HG02610 (cell line): ENCODE data around the gene DNAL1.
A peak's percentile ranks its signal among the peaks of the same experiment; 100 is the strongest.
"Not testable (repeated sequence)": the region's sequence is repeated elsewhere in the genome, so short reads cannot be mapped to it uniquely, and the experiment has no call there.

Source experiments
- ATAC-seq: cut with Tn5 transposase; IDR thresholded peaks from one replicate; pipeline ENCODE4 v1.9.1; 2021; ENCODE audit warnings: mild to moderate bottlenecking, moderate library complexity; ENCODE audit not compliant: unreplicated experiment

DNAL1 gene, protein sequence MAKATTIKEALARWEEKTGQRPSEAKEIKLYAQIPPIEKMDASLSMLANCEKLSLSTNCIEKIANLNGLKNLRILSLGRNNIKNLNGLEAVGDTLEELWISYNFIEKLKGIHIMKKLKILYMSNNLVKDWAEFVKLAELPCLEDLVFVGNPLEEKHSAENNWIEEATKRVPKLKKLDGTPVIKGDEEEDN

DNA sequence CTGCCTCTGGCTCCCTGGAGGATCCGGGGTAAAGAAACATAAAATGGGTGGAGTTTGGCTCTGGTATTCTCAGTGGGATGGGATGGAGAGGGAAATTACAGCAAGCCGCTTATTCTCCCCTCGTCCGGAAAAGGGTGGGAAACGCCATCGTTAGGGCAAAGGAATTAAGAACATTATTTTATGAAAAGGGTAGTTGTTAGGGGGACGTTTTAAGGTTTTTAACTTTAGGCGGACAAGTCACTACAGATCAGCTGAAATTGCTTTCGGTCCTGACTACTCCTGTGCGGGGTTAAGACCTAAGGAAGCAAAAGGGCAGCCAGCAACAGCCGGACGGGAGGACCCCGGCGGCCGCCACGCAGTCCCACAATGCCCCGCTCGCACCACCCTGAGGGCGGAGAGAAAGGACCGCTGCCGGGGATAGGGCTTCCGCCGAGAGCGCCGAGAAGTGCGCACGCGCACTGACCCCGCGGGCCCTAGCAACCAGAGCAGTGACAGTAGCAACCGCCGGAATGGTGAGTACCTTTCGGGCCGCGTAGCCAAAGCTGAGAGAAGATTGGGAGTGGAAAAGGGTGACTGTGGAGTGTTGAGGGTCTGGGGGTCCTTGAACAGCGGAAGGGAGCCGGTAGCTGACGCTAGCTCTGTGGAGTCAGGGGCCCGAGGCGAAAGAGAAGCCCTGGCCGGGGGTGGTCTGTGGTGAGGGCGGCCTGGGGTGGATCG, at the start of gene DNAL1:
TSS of gene DNAL1 (plus strand) at position 456 of the 717 bp plus-strand sequence. CDS start at position 510, 54 bp downstream.
- ATAC-seq, result peak; percentile 94

DNA sequence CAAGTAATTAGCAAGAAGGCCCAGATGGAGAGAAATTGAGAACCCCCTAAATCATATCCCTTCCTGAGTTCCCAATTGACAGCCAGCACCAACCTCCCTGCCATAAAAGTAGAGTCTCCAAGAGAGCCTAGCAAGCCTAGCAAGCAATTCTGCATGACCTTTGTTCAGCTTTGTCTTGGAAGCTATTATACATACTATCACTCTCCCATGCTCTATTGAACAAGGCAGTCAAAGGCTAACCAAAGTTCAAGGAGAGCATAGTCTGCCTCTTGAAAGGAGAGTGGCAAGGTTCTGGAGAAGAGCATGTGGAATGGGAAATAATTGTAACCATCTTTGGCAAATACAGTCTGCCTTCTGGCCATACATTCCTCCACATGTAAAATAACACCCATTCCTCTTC, 45.3 kb upstream of the DNAL1 start:
- no peak for ATAC-seq

DNA sequence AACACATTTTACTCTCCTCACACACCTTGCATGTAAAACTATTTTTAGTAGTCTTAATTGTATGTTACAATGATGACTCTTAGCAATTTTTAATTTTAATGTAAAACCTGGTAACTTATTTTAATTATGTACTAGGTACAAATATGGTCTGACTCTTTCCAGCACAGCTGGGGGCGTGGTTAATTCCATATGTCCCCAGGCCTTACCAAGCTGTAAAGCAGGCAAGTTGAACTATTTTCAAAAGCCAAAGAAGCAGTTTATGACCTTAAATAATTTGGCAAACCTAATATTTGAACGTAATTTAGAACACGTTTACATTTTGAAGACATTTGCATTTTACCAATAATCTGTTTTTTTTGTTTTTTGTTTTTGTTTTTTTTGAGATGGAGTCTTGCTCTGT, 41.8 kb upstream of the DNAL1 start:
- no peak for ATAC-seq

DNA sequence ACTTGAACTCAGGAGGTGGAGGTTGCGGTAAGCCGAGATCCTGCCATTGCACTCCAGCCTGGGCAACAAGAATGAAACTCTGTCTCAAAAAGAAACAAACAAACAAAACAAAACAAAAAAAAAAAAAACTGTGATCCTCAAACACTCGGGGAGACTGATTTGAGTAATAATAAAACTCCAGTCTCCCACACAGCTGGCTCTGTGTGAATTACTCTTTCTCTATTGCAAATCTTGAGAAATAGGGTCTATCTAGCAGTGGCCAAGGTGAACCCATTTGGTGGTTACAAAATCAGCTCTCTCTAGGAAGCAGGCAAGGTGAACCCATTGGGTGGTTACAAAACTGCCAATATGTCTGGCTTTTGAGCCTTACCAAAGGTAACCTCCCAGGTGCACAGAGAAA, 38.5 kb upstream of the DNAL1 start:
- no peak for ATAC-seq

DNA sequence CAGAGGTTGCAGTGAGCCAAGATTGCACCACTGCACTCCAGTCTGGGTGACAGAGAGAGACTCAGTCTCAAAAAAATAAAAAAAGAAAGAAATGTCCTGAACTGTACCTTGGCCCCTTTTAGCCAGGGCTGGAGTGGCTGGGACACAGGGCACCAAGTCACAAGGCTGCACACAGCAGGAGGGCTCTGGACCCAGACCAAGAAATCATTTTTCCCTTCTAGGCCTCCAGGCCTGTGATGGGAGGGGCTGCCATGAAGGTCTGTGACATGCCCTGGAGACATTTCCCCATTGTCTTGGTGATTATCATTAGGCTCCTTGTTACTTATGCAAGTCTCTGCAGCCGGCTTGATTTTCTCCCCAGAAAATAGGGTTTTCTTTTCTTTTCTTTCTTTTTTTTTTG, 37.5 kb upstream of the DNAL1 start:
- no peak for ATAC-seq

DNA sequence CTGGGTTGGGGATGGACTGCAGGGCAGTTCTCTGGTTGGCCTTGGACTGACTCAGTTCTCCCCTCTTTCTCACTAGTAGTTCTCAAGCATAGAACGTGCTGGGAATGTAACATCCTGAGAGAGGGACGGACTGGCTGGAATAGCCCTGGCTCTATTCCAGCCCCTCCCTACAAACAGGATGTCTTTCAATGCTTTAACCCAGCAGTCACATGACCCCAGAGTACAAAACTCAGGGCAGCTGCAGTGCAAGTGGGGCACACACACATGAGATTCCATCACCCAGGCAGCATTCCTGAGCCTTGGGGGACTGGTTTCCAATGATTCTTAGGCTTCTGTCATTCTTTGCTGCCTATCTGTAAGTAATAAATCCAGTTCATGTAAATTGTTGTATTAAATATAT, 34.1 kb upstream of the DNAL1 start:
- no peak for ATAC-seq

DNA sequence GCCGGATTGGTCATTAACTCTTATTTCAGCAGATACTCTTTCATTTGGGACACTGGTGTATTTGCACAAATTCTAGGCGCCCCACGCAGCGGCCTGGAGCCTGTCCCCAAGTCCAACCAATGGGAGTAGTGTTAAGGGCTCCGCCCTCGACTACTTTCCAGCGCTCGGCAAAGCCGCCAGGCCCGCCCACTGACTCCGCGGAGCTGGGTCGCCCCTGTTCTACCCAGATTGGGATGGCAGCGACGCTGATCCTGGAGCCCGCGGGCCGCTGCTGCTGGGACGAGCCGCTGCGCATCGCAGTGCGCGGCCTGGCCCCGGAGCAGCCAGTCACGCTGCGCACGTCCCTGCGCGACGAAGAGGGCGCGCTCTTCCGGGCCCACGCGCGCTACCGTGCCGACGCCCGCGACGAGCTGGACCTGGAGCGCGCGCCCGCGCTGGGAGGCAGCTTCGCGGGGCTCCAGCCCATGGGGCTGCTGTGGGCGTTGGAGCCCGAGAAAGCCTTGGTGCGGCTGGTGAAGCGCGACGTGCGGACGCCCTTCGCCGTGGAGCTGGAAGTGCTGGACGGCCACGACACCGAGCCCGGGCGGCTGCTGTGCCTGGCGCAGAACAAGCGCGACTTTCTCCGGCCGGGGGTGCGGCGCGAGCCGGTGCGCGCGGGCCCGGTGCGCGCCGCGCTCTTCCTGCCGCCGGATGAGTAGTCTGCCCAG, 32.3 kb upstream of the DNAL1 start, which contains the start of gene ACOT6:
TSS of gene ACOT6 (plus strand) at position 179 of the 707 bp plus-strand sequence. CDS start at position 234, 55 bp downstream.
- ATAC-seq, result no peak

DNA sequence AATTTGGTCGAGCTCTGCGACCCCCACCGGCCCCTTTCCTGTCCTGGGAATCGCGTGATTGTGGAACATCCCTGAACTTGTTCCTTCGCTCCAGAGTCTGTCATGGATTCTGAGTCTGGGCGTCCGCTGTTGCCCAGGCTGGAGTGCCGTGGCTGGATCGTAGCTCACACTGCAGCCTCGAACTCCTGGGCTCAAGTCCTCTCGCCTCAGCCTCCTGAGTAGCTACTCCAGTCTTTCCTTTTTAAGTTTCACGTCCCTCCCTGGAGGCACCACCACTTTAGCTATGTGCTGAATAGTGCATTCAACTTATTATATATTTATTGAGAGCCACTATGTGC, 31.8 kb upstream of the DNAL1 start:
- ATAC-seq, result no peak

DNA sequence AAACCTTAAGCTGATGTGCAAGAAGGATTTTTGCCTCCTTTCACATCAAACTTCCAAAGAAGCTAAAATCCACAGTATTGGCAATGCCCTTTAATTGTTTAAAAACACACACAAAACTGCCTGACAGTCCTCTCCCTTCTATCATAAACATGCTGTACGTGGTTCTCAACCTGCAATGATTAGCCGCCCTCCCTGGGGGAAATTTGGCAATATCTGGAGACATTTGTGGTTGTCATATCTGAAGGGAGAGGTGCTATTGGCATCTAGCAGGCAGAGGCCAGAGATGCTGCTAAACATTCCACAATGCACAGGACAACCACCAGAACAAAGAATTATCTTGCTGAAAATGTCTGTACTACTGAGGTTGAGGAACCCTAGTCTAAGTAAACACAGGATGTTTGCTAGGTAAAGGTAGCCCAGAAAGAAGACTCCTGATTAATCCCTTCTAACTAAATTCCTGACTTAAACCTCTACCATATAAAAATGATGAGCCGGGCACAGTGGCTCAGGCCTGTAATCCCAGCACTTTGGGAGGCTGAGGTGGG, 31.3 kb upstream of the DNAL1 start:
- no peak for ATAC-seq

DNA sequence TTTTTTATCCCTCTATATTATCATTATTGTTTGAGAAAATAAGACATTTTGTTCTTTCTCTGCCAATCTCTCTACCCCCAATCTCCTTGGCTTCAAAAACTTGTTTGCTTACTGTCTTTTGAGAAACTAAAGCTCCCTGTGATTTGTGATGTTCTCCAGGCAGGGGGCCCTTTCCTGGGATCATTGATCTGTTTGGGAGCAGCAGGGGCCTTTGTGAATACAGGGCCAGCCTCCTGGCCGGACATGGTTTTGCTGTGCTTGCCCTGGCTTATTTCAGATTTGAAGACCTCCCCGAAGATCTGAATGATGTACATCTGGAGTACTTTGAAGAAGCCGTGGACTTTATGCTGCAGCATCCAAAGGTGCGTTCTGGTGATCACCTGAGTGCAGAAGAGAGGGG, 28.0 kb upstream of the DNAL1 start:
- ATAC-seq, result no peak

DNA sequence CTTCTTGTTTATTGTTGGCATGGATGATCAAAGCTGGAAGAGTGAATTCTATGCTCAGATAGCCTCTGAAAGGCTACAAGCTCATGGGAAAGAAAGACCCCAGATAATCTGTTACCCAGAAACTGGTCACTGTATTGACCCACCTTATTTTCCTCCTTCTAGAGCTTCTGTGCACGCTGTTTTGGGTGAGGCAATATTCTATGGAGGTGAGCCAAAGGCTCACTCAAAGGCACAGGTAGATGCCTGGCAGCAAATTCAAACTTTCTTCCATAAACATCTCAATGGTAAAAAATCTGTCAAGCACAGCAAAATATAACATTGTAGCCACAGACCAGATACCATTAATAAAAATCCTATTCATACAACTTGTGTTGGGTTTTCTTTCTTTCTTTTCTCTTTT, 25.3 kb upstream of the DNAL1 start:
- ATAC-seq, result no peak

DNA sequence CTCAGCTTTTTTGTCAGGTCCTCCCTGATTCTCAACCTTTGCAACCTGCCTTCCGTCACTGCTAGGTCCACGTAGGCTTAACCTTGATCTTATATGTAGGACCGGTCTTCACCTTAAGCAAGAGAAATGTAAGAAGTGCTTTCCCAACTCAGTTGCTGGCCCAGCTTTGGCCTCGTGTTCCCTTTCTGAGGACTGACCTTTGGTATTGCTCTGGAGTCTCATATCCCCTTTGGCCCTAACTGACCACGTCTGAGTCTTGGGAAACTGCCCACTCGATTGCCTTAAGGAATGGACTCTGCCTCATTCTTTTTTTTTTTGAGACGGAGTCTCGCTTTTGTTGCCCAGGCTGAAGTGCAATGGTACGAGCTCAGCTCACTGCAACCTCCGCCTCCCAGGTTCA, 24.5 kb upstream of the DNAL1 start:
- no peak for ATAC-seq

DNA sequence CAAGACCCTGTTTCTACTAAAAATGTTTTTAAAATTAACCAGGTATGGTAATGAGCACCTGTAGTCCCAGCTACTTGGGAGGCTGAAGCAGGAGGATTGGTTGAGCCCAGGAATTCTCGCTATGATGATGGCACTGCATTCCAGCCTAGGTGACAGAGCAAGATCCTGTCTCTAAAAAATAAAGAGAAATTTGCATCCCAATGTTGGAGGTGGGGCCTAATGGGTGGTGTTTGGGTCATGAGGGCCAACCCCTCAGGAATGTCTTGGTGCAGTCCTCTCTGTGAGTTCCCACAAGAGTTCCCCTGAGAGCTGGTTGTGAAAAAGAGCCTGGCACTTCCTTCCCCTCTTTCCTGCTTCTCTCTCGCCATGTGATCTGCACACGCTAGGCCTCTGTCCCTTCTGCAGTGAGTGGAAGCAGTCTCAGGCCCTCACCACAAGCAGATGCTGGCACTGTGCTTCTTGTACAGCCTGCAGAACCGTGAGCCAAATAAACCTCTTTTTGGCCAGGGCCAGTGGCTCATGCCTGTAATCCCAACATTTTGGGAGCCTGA, 21.2 kb upstream of the DNAL1 start:
- ATAC-seq, result no peak

DNA sequence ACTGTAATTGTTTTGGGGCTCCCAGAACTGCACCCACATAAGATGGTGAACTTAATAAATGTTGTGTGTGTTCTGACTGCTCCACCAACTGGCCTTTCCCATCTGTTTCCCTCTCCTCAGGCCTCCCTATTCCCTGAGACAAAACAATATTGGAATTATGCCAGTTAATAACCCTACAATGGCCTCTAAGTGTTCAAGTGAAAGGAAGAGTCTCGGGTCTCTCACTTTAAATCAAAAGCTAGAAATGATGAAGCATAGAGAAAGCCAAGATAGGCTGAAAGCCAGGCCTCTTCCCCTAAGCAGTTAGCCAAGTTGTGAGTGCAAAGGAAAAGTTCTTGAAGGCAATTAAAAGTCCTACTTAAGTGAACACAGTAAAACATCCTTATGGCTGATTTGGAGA, 19.1 kb upstream of the DNAL1 start:
- ATAC-seq, result no peak

DNA sequence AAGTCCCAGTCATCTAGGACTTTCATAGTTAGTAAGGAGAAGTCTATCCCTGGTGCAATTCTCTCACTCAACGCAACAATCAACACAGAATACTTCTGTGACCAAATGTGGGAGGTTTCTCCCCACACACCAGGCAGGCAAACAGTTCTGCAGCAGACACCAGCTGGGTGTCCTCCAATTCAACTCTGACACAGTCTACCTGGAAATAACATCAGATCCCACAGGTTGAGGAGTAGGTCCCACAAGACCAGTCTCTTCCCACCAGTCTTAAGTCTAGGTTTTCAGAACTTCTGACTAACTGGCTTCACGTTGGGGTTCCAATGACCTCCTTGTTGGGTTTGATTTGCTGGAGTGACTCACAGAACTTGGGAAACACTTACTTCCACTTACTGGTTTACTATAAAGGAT, 17.6 kb upstream of the DNAL1 start:
- ATAC-seq, result peak; percentile 53

DNA sequence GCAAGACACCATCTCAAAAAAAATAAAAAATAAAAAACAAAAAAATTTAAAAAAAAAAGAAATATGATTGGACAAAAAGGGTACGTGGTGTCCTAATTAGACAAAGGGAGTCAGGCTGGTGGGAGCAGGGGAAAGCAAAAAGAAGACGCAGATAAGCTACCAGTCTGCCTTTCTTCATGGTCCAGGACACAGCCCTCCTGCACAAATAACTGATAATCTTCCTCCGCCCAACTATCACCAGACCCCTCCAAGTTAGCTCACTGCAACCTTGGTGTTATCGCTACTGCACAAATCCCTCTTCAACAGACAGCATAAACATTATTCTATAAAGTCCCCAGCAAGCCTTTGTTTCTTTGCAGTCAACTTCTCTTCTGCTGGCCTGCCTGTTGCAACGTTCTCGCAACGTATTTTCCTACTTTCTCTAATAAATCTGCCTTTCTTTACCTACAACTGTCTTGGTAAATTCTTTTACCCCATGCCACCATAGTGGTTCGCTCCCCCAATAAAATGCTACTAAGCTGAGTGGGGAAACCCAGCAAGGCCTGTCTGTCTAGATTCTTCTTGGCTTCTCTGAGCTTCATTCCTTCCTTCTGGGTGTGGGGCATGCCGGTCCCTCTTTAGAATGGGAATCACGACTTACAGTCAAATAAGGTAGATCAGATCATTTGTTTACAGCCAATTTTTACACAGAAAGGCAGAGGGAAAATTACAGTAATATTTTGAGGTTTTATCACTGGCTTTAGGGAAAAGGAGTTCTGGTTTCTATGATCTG, 14.6 kb upstream of the DNAL1 start:
- no peak for ATAC-seq

DNA sequence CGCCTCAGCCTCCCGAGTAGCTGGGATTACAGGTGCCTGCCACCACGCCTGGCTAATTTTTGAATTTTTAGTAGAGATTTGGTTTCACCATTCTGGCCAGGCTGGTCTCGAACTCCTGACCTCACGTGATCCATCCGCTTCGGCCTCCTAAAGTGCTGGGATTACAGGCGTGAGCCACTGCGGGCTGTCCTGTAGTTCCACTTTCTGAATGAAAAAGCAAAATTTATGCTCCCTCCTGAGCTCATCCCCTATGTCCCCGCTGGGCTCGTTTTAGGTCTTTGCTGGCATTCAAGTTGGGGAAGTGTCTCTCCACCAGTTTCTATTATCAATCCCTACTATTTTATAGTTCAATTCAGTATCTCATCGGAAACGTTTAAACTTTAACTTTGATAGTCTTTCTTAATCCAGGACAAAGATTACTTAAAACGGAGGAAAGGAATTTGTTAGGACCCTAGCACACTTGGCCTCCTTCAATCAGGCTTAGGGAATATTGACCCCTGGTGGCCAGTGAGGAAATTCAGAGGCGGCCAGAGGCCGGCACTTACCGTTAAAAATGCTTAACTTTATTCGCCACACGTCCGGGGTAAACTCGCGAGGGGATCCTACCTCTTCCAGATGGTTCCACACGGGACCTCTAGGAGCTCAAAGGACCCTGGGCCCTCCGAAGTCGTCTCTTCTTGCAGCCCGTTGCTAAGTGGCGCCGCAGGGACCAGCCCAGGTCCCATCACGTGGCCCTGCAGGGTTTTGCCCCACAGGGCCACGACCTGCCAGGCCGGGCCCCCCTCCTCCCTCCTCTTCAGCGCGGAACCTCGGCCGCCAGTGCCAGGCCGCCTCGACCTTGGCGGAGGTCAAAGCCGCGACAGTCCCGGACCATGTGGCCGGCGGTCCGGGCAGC, 11.4 kb upstream of the DNAL1 start:
- ATAC-seq, result peak; percentile 46

DNA sequence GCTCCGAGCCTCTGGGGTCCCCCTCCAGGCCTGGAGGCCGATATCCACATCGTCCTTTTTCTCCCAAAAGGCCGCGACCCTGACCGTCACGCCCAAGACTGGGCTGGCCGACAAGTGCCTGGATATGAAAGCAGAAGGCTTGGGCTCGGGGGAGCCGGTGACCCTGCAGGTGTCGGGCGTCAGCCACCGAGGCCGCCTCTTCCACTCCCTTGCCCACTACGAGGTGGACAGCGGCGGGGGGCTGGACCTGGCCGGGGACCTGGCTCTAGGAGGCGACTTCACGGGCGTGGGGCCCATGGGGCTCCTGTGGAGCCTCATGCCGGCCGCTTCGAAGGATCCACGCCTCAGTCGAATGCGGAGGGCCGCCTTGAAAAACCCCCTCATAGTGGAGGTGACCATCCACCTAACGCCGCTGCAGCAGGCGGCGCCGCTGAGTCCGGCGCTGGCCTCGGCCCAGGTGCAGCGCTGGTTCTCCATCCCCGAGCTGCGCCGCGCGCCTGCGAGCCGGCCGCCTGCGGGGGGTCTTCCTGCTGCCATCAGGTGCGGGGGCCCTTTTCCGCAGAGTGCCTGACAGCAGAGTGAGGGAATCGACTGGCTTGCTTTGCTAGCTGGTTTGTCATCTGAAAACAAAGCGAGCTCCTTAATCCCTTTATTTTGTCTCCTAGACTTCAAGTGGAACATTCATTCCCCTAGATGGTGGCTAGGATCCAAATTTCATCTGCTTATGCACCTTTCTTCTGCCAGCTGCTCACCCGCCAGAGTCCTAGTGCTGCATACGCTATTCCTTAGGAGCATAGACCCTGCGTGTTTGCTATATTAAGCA, 10.6 kb upstream of the DNAL1 start:
- ATAC-seq, result no peak

DNA sequence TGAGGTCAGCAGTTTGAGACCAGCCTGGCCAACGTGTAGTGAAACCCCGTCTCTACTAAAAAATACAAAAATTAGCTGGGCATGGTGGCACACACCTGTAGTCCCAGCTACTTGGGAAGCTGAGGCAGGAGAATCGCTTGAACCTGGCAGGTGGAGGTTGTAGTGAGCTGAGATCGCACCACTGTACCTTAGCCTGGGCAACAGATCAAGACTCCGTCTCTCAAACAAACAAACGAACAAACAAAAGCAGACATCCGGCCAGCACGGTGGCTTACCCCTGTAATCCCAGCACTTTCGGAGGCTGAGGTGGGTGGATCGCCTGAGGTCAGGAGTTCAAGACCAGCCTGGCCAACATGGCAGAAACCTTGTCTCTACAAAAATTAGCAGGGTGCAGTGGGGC, 8.4 kb upstream of the DNAL1 start:
- ATAC-seq, result not testable (repeated sequence)
